Stimulated activated naive CD8-positive, alpha-beta T cell treated with anti-CD3 and anti-CD28 coated beads, Interleukin-15, Interleukin-2, amounts not matched to agents 100 U/mL and 50 U/mL, for 24 hours (primary cell): ENCODE data around the gene GUCY2D.
A peak's percentile ranks its signal among the peaks of the same experiment; 100 is the strongest.

Experiments
- ATAC-seq: fragments of 150-1000 bp; cut with Tn5 transposase; one replicate; pipeline ENCODE4 v1.10.0; 2021
- DNase-seq: peaks from one replicate; pipeline ENCODE4 v3.0.0; 2021

GUCY2D gene

DNA sequence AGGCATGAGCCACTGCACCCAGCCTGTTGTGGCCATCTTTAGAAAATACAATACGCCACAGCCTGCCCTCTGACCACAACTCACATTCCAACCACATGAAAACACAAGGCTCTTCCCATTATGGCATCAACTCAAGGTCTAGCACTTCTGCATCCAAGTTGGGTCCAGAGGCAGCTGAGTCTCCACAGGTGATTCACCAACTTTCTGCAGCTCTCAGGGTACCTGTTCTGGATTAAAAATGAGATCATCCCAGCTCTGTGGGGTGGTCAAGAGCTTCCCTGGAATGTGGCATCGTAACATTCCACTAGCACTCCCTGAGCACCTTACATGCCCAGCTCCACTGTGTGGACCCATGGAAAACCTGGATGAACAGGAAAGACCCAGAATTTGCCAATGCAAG is 9.9 kb upstream of the GUCY2D start:
- ATAC-seq (no peak), DNase-seq (no peak)

GRCh38 chr17:7992924-7993323 is 9.5 kb upstream of the GUCY2D start:
- ATAC-seq, result no peak

DNA sequence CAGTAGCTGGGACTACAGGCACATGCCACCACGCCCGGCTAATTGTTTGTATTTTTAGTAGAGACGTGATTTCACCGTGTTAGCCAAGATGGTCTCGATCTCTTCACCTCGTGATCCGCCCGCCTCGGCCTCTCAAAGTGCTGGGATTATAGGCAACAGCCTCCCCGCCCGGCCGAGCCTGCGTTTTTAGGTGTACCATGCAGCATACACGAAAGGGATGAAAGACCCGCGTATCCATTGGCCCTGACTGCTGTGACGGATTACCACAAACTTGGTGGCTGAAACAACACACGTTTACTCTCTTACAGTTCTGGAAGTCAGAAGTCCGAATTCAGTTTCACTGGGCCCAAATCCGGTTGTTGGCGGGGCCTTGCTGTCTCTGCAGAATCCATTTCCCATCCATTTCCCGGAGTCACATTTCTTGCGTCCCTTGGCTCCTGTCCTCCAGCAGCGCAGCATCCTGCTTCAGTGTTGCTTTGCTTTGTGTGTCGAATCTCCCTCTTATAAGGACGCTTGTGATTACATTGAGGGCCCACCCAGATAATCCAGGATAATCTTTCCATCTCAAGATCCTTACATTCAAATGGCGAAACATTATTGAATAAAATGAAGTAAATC is 8.3 kb upstream of the GUCY2D start:
- DNase-seq, result no peak
- ATAC-seq, result no peak

More at GRCh38 chr17:7992924-7993323, 9.5 kb upstream of the GUCY2D start:
- no peak for DNase-seq

- no peak for ATAC-seq
- DNase-seq, result no peak
Measured at GRCh38 chr17:7995724-7996123, 6.7 kb upstream of the GUCY2D start.

DNA sequence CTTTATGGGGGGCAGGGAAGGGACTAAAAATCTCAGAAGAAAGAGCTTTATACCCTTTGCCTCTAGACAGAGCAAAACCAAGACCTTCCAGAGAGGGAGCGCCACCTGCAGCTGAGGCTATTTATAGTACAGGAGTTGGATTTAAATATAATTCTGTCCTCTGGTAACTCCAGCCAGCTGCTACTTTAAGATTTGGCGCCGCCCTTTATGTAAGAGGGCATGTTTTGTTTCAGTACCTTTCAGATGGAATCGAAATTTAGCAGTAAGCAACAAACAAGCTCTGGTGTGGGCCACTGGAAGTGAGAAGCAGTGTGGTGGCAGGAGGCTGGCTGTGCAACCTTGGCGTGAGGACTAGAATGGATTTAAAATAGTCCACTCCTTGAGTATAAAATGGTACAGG is 5.2 kb upstream of the GUCY2D start:
- peak; percentile 41 for DNase-seq
- ATAC-seq, result peak; percentile 66

DNA sequence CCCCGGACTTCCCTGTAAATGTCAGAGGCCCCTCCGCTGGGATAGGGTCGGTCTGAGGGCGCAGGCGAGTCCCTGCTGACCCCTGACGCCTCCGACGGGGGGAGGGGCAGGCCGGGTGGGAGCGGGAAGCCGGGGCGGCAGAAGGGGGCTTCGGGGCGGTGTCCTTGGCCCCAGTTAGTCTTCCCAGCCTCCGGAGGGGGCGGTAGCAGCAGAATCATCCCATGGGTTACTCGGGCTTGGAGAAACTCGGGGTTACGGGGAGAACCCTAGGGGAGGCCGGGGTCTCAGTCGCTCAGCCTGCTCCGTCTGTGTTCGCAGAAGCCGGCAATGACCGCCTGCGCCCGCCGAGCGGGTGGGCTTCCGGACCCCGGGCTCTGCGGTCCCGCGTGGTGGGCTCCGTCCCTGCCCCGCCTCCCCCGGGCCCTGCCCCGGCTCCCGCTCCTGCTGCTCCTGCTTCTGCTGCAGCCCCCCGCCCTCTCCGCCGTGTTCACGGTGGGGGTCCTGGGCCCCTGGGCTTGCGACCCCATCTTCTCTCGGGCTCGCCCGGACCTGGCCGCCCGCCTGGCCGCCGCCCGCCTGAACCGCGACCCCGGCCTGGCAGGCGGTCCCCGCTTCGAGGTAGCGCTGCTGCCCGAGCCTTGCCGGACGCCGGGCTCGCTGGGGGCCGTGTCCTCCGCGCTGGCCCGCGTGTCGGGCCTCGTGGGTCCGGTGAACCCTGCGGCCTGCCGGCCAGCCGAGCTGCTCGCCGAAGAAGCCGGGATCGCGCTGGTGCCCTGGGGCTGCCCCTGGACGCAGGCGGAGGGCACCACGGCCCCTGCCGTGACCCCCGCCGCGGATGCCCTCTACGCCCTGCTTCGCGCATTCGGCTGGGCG is 542 bp downstream of the GUCY2D start:
- ATAC-seq, result no peak
- no peak for DNase-seq

- no peak for ATAC-seq
- DNase-seq, result no peak
Measured at GRCh38 chr17:8003594-8004181, 1.3 kb downstream of the GUCY2D start.

DNA sequence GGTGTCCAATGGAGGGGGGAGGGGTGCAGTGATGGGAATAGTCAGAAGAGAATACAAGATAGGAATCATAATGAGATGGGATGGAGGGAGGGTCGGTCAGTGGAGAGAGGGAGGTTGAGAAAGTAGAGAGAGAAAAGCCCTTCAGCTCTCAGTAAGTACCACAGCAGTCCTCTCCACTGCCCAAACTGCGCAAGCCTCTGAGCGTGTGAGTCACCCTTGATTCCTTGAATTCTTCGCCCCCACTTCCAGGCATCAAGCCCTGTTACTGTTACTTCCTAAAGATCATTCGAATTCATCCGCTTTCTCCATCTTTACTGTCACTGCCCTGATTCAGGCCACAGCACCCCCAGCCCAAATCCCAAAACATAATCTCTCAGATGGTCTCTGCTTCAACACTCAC is 2.5 kb downstream of the GUCY2D start:
- ATAC-seq (no peak), DNase-seq (no peak)

- ATAC-seq (no peak), DNase-seq (no peak)
Measured at GRCh38 chr17:8005357-8005756, 2.9 kb downstream of the GUCY2D start.

DNA sequence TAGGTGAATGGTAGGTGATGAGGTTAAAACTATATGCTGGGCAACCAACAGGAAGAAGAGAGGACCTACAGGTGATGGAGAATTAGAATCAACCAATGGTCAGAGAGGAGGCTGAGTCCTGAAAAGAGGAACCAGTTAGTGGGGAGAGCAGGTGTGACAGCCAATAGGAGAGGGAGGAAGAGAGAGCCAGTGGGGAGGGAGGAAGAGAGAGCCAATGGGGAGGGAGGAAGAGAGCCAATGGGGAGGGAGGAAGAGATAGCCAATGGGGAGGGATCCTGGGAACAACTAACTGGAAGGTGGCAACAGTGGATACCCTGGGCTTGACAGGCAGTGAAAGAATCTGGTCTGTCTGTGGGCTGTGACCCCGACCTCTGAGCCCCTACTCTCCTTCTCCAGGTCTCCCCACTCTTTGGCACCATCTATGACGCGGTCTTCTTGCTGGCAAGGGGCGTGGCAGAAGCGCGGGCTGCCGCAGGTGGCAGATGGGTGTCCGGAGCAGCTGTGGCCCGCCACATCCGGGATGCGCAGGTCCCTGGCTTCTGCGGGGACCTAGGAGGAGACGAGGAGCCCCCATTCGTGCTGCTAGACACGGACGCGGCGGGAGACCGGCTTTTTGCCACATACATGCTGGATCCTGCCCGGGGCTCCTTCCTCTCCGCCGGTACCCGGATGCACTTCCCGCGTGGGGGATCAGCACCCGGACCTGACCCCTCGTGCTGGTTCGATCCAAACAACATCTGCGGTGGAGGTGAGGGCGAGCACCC is 3.7 kb downstream of the GUCY2D start:
- DNase-seq (no peak), ATAC-seq (peak; percentile 34)

DNA sequence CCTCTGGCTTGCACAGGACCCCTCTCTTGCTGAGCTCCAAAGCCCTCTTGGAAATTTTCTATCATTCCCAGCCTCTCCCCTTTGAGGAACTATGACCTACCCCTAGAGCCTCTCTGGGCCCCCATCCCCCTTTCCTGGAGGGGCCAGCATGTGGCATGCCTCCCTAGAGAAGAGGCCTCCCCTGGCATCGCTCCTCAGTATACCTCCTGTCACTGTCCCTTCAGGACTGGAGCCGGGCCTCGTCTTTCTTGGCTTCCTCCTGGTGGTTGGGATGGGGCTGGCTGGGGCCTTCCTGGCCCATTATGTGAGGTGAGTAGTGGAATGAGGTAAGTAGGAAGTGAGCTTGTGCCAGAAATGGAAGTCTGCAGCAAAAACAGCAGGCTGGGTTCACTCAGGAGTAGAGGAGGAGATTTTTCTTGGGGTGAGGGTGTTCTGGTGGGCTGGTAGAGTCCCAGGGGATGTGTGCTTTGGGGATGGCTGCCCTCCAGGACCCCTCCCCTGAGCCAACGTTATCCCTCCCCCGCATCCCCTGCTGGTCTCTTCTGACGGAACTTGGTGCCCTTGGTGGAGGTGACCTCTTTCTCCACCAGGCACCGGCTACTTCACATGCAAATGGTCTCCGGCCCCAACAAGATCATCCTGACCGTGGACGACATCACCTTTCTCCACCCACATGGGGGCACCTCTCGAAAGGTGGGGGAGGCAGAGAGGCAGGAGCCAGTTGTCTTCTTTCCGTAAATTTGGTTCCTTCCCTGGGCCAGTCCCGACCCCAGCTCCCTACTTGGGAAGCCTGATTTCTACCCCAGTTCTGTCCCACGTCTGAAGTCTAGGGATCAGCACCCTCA is 4.6 kb downstream of the GUCY2D start:
- no peak for DNase-seq
- no peak for ATAC-seq

- no peak for ATAC-seq
- no peak for DNase-seq
Measured at GRCh38 chr17:8007836-8008235, 5.4 kb downstream of the GUCY2D start.

DNA sequence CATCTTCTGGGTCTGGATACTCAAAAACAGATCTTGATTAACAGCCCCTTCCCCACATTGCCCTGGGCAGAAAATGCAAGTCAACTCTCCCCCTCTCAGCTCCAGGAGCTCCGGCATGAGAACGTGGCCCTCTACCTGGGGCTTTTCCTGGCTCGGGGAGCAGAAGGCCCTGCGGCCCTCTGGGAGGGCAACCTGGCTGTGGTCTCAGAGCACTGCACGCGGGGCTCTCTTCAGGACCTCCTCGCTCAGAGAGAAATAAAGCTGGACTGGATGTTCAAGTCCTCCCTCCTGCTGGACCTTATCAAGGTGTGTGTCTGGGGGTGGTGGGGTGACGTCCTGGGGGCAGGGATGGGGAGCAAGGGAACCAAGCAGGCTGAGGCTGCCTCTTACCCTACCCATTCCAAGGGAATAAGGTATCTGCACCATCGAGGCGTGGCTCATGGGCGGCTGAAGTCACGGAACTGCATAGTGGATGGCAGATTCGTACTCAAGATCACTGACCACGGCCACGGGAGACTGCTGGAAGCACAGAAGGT is 9.7 kb downstream of the GUCY2D start:
- no peak for ATAC-seq

GRCh38 chr17:8012996-8013640 is 10.7 kb downstream of the GUCY2D start:
- no peak for ATAC-seq
- DNase-seq, result no peak

More for the DNA sequence above, 9.7 kb downstream of the GUCY2D start:
- DNase-seq, result no peak

DNA sequence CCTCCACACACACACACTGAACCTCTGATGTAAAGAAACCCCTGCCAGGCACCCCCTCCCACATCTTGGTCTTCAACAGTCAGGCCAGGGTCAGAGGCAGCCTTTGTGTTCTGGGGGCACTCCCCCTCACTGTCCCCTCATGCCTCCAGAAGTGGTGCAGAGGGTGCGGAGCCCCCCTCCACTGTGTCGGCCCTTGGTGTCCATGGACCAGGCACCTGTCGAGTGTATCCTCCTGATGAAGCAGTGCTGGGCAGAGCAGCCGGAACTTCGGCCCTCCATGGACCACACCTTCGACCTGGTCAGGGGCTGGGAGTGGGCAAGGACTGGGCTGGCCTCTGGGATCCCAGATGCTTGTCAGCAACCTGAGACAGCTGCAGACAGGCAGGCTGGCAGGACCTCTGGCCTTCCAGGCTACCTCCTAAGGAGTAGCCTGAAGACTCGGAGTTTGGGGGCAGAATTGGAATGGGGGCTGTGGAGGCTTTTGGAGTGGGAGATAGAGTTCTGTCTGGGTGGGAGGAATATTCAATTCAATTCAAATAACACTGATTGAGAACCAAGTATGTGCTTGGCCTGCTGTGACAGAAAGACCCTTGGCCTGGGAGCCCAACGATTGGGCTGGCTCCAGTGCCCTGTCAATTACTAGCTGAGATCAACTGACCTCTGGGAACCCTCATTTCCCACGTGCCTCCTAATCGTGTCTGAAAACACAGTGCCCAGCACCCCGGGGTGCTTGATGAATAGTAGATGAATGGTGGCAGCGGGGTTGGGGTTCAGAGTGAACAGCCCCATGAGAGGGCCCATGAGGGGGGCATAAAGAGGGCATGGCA is 11.5 kb downstream of the GUCY2D start:
- DNase-seq, result no peak
- no peak for ATAC-seq

DNA sequence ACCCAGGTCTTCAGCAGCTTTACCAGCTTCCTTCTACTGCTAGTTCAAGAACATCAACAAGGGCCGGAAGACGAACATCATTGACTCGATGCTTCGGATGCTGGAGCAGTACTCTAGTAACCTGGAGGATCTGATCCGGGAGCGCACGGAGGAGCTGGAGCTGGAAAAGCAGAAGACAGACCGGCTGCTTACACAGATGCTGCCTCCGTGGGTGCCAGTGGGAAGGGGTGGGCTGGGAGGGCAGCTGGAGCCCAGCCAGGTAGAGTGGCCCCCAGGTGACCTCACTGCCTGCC is 12.1 kb downstream of the GUCY2D start:
- no peak for ATAC-seq
- DNase-seq, result no peak

- ATAC-seq, result no peak
Measured at GRCh38 chr17:8015236-8015956, 13.0 kb downstream of the GUCY2D start.

DNA sequence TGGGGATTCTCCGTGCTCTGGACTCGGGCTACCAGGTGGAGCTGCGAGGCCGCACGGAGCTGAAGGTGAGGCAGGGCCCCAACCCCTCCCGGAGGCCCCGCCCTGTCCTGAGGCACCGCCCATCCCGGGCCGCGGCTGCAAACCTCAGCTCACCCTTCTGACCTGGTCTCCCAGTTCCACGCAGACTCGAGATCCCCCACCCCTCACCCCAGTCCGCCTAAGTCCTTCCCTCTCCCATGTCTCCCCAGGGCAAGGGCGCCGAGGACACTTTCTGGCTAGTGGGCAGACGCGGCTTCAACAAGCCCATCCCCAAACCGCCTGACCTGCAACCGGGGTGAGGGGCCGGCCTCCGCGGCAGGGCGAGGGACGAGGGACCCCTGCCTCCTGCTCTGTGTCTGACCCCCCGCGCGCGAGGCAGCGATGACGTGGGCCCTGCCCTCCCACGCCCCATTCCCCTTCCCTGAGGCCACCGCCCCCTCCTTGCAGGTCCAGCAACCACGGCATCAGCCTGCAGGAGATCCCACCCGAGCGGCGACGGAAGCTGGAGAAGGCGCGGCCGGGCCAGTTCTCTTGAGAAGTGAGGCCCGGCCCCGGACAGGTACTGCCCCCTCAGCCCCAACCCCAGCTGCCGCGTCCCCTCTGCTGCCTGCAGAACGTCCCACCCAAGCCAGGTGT is 13.7 kb downstream of the GUCY2D start:
- peak; percentile 29 for DNase-seq
- ATAC-seq, result peak; percentile 4

More at GRCh38 chr17:8015236-8015956, 13.0 kb downstream of the GUCY2D start:
- no peak for DNase-seq
